ENCODE results near the gene GNB3. TPM values are rescaled to one million over a fixed set of nuclear protein-coding genes. Genes with fewer than 3 reads are reported as not detected.

Gene GNB3
- polyA plus RNA-seq (ENCODE audit: insufficient read length in 4 of 4) = 1 to 10 TPM; 5.0 to 7.5 (median 5.5) TPM

DNA sequence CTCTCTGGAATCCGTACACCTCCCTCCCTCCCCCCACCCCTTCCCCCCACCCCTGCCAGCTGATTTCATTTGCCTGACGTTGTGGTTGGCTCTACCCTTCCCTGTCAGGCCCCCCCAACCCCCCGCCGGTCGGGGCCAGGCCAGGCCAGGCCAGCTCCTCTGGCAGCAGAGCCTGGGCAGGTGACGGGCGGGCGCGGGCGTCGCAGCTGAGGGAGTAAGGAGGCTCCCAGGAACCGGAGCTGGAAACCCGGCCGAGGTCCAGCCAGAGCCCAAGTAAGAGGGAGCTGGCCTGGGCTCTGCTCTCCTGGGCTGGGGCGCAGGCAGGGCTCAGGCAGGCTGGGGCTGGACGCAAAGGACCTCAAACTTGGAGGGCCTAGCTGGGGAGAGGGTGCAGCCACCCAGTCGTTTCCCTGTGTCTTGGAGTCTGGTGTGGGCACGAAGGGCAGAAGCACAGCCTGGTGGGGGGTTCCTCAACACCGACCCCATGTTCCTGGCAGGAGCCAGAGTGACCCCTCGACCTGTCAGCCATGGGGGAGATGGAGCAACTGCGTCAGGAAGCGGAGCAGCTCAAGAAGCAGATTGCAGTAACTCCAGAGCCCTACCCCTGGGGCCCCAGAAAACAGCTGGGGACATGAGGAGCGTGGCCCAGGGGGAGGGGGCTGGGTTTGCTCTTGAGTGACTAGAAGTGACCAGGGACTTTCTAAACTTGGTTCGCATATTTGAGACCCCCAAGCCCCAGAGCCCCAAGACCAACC is at the start of gene GNB3:
Gene GNB3 (plus strand): TSS at position 165 of the 755 bp plus-strand sequence. CDS start 363 bp downstream, at position 528.
- no peak for DNase-seq (ENCODE audit: low read depth in 4 of 4, low spot score in 3 of 4)

DNA sequence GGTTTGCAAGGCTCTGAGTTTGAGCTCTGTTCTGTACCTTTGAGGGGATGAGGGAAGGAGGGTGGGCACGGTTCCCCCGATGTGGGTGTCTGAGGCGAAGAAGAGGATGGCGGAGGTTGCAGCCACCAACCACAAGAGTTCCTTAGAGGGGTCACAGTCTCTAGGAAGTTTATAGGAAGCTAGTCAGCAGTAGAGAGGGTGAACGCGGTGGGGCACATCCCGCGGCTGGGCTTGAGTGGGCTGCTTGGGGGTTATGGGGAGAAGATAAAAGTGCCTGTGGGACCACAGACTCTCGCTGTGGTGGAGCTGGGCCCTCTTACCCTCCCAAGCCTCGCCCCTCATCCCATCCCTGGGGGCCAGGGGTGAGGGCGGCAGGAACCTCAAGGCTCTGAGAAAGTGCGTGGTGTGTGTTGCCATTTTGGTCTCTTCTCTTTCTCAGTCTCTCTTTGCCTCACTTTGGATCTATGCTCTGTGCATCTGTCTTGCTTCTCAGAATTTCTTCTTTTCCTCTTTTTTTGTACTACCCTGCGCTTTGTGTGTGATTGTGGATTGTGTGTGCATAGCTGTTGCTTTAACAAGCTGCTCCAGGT is 48.7 kb upstream of the GNB3 start:
- no peak for DNase-seq (ENCODE audit: low read depth in 4 of 4, low spot score in 3 of 4)

DNA sequence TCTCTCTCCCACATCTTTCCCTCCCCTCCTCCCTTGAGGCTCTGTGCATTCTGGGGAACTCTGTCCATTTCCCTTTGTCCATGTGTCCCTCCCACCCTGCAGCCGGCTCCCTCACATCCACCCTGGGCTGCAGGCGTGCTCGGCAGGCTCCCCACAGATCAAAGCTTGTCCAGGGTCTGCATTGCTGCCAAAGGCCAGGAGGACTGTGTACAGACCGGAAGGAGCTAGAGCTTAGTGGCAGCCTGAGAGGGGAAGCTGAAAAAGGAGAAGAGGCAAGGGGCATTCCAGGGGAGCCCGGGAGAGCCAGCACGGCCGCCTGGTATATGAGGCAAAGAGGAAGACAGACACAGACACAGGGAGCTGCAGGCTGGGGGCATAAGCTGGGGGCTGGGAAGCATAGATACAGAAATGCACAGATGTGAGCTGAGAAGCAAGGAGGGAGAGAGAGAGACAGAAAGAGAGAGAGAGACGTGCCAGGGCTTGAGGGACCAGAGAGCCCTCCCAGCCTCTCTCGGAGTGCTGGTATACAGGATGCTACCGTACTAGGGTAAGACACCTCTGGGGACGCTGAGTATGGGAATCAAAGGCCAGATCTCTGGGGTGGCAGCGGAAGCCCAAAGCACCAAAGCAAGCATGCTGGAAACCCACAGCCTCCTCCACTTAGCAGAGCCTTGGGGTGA is 48.1 kb upstream of the GNB3 start:
- DNase-seq (ENCODE audit: low read depth in 4 of 4, low spot score in 3 of 4) = no peak

DNA sequence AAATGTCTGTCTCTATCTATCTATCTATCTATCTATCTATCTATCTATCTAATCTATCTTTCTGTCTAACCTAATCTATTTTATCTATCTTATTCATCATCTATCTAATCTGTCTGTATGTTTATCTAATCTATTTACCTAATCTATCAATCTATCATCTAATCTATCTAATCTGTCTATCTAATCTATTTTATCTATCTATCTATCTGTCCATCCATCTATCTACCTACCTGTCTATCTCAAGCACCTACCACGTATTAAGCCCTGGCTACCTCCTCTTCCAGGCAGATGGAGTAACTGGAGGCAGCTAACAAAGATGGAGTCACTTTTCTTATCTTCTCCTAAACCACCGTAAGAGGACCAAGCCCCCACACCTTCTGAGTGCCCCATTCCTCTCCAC is 45.6 kb upstream of the GNB3 start:
- DNase-seq (ENCODE audit: low read depth in 4 of 4, low spot score in 3 of 4) = no peak

DNA sequence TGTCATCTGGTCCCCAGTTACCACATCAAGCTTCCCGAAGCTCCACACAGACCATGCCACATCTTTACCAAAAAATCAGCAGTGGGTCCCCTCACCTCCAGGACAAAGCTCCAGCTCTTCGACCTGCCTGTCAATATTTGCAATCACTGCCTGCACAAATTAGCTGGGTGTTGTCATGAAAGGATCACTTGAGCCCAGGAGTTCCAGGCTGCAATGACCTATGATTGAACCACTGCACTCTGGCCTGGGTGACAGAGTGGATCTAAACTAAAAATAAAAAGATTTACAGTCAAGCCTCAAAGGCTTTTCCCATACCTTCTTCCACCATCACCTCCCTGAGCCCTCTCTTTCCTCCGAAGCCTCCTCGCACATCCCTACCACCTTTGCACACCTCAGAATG is 44.1 kb upstream of the GNB3 start:
- DNase-seq (ENCODE audit: low read depth in 4 of 4, low spot score in 3 of 4) = no peak

DNA sequence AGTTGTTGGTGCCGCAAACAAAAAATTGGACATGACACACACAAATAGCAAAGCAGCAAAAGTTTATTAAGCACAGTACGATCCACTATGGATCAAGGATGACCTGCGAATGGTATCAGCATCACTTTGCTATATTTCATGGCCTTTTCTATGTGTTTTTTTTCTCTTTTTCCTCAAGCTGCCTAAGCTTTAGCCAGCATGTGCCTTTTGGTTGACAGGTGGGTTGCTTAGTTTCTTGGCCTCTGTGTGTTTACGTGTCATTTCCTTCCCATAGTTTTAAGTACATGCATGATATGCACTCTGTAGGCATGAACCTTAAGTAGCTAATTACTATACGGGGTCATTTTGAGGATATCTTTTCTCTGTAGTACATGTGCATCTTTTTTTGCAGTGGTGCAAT is 41.6 kb upstream of the GNB3 start:
- no peak for DNase-seq (ENCODE audit: low read depth in 4 of 4, low spot score in 3 of 4)

DNA sequence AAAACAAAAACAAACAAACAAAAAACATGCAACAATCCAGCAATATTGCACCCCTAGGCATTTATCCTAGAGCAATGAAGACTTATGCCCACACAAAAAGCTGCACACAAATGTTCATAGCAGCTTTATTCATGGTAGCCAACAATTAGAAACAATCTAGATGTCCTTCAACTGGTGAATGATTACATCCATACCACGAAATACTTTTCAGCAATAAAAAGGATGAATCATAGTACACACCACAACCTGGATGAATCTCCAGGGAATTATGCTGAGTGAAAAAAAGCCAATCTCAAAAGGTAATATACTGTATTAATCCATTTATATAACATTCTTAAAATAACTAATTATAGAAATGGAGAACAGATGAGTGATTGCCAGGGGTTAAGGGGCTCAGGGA is 33.6 kb upstream of the GNB3 start:
- DNase-seq (ENCODE audit: low read depth in 4 of 4, low spot score in 3 of 4) = no peak

DNA sequence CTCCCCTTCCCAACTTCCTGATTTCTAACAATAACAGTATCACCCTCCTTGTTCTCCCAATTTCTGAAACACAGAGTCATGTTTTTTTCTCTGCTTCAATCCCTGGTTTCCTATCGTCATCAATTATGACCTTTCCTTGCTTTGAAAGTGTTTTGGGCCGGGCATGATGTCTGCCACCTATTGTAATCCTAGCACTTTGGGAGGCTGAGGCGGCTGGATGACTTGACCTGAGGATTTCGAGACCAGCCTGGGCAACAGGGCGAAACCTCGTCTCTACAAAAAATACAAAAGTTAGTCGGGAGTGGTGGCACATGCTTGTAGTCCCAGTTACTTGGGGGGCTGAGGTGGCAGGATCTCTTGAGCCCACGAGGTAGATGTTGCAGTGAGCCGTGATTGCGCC is 31.7 kb upstream of the GNB3 start:
- DNase-seq (ENCODE audit: low read depth in 4 of 4, low spot score in 3 of 4) = no peak

DNA sequence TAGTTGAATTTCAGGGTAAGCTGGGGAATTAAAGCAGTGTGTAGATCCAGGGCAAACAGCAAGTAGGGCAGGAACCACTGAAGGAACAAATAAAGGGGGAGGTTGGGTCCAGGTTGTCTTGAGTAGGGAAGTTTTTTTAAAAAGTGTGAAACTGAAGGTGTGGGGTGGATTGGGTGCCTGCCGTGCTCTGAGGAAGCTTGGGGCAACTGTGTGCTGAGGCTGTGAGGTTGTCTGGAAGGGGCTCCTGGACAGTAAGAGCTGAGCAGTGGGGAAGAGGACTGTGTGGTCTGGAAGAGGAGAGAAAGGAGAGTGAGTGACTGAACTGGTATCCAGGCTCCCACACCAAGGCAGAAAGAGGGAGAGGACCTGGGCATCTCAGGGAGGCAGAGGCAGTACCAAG is 30.0 kb upstream of the GNB3 start:
- DNase-seq (ENCODE audit: low read depth in 4 of 4, low spot score in 3 of 4) = no peak

DNA sequence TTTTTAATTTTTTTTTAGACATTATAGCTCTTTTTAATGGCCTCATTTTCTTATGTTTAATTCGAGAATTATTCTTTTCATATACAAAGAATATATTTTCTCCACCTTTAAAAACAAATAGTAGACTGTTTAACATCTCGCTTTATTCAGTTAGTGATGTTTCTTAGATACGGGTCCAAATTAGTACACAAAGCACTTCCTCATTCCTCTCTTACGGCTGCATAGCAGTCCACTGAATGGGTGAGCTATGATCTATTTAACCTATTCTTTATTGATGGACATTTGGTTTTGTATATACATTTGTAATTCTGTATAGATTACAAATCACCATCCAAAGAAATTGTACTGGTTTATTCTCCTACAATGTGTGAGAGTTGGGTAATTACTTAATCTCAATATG is 27.4 kb upstream of the GNB3 start:
- DNase-seq (ENCODE audit: low read depth in 4 of 4, low spot score in 3 of 4) = no peak

DNA sequence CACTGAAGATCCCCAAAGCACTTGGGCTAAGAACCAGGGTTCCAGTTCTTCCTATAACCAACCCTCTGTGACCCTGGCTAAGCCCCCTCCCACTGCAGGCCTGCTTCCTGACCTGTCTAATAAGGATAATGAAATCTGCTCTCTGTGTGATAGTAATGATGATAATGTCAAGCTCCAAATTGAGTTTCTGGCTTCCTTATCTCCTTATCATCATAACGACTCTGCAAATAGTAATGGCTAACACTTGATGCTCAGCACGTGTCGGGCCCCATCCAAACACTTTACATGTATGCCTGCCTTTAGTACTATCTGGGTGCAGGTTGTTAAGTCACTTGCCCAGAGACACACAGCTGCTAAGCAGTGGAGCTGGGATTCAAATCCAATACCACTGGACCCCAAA is 24.1 kb upstream of the GNB3 start:
- DNase-seq (ENCODE audit: low read depth in 4 of 4, low spot score in 3 of 4) = no peak

DNA sequence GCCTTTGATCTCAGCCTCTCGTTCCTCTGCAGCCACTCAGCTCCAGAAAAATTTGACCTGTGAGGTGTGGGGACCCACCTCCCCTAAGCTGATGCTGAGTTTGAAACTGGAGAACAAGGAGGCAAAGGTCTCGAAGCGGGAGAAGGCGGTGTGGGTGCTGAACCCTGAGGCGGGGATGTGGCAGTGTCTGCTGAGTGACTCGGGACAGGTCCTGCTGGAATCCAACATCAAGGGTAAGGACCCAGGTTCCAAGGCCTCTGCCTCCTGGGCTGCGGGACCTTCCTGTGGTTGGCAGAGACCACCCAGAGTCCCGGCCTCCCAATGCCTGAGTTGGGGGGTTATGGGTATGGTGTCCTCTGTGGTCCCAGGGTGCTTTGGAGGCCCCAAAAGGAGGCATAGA is 23.6 kb upstream of the GNB3 start:
- DNase-seq (ENCODE audit: low read depth in 4 of 4, low spot score in 3 of 4) = no peak

DNA sequence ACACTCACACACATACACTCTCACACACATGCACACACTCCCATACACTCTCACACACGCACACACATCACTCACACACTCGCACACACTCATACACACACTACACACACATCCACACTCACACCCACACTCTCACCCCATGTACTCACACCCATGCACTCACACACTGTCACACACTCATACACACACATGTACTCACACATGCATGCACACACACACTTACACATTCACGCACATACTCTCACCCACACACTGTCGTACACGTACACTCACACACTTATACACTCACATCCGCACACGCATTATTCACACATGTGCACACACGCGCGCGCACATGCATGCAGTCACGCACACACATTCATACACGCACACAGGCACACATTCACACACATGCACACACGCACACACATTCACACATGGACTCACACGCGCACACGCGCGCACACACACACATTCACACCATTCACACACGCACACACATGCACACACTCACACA is 23.0 kb upstream of the GNB3 start:
- DNase-seq (ENCODE audit: low read depth in 4 of 4, low spot score in 3 of 4) = no peak

DNA sequence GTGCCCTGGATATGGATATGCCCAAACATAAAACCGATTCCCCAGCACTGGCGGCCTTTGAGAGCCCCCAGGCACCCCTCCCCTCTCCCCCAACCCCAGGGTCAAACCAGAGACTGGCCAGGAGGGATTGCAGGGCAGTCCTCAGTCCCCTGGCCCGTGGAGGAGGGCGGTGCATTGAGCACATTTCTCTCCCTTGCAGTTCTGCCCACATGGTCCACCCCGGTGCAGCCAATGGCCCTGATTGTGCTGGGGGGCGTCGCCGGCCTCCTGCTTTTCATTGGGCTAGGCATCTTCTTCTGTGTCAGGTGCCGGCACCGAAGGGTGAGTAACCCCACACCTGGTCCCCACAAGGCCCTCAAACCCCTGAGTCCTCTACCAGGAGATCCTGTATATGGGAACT is 22.5 kb upstream of the GNB3 start:
- DNase-seq (ENCODE audit: low read depth in 4 of 4, low spot score in 3 of 4) = no peak

DNA sequence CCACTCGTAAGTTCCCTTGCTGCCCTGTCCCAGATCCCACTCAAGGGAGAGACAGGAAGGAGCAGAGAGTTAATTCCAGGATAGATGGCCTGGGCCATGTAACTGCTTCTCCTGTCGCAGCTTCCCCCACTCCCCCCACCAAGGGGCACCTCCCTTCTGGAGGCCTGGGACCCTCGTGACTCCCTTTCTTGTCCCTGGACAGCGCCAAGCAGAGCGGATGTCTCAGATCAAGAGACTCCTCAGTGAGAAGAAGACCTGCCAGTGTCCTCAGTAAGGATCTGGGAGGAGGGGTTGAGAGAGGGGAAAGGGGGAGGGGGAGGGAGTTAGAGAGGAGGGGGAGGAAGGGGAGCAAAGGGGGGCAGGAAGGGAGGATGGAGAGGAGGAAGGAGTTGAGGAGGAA is 22.1 kb upstream of the GNB3 start:
- DNase-seq (ENCODE audit: low read depth in 4 of 4, low spot score in 3 of 4) = no peak

DNA sequence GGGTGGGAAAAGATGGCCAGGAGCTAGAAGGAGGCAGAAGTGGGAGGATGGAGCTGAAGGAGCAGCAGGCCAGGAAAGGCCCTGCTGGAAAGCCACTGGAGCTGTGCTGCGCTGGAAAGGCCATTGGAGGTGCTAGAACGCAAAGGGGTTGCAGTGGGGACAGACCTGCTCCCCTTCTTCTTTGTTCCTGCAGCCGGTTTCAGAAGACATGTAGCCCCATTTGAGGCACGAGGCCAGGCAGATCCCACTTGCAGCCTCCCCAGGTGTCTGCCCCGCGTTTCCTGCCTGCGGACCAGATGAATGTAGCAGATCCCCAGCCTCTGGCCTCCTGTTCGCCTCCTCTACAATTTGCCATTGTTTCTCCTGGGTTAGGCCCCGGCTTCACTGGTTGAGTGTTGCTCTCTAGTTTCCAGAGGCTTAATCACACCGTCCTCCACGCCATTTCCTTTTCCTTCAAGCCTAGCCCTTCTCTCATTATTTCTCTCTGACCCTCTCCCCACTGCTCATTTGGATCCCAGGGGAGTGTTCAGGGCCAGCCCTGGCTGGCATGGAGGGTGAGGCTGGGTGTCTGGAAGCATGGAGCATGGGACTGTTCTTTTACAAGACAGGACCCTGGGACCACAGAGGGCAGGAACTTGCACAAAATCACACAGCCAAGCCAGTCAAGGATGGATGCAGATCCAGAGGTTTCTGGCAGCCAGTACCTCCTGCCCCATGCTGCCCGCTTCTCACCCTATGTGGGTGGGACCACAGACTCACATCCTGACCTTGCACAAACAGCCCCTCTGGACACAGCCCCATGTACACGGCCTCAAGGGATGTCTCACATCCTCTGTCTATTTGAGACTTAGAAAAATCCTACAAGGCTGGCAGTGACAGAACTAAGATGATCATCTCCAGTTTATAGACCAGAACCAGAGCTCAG is 21.4 kb upstream of the GNB3 start:
- DNase-seq (ENCODE audit: low read depth in 4 of 4, low spot score in 3 of 4) = no peak

DNA sequence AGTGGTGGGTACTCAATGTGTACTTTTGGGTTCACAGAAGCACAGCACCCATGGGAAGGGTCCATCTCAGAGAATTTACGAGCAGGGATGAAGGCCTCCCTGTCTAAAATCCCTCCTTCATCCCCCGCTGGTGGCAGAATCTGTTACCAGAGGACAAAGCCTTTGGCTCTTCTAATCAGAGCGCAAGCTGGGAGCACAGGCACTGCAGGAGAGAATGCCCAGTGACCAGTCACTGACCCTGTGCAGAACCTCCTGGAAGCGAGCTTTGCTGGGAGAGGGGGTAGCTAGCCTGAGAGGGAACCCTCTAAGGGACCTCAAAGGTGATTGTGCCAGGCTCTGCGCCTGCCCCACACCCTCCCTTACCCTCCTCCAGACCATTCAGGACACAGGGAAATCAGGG is 20.6 kb upstream of the GNB3 start:
- DNase-seq (ENCODE audit: low read depth in 4 of 4, low spot score in 3 of 4) = no peak

DNA sequence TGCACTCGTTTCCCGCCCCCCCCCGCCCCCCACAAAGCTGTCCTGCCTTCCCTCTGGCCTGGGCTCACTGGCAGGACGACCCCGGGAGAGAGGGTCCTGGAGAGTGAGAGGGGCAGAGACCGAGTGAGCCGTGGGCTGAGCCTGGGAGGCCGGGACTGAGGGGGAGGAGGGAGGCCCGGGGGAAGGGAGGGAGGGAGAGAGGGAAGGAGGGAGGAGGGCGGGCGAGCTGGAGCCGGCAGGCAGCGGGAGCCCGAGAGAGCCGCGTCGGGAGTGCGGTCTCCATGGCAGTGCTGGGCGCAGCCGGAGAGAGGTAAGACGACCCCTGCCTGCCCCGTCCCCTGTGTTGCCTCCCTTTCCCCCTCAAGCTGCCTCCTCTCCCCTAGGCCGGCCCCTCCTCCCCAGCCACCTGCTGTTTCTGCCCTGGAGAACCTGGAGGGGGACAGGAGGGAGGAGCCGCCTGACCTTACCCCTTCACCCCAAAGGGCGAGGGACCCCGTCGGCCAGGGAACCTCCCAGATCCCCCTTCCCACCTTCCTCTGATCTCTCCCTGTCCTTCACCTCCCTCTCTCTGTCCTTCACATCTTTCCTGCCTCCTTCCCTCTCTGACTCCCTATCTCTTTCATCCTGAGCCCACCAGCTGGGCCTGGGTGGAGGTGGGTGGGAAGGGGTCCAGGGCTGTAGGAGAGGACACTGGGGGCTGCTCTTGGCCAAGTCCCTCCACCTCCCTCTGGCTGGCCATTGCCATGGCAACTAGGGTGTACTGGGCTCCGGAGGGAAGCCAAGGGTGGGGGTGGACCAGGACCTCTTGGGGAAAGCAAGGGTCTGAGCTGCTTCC is 18.9 kb upstream of the GNB3 start, which contains the start of gene GPR162:
Gene GPR162 (plus strand): TSS at position 231 of the 835 bp plus-strand sequence. CDS start 2,078 bp downstream, outside the sequence.
- peak in 3 of 4 donors; percentile 71 to 78 (median 74) for DNase-seq (ENCODE audit: low read depth in 4 of 4, low spot score in 3 of 4)

DNA sequence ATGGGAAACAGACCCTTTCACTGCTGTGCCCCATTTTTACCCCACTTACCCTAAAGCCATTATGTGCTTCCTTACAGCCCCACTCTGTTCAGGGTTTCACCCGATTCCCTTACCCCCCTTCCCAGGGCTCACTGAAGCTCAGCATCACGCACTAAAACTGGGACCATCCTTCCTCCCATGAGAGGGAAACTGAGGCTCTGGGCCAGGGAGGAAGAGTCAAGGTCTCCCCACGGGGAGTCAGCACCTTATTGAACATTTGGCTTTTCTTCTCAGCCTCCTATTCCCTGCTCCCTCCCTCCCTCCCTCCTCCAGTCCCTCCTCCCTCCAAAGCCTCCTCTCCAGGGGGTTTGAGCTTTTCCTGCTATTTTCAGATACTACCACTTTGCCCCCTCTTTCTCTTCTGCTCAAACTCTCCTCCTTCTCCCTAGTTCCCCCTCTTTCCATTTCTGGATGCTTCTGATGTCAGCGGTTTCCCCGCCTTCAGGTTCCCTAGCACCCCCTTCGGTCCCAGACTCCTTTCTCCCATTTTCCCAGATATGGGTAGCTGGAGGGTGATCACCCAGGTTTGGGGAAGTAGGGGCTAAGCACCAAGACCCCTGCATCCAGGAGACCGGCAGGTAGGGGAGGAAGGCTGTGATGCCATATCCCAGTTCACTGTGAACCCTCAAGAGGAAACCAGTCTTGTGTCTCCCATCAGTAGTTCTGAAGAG is 18.1 kb upstream of the GNB3 start:
- no peak for DNase-seq (ENCODE audit: low read depth in 4 of 4, low spot score in 3 of 4)

All from right renal pelvis (tissue), 4 donors.